Measurements from ENCODE around the gene ADRA2A. TPM values are rescaled to one million over a fixed set of nuclear protein-coding genes. Genes with fewer than 3 reads are reported as not detected.

ADRA2A gene
- total RNA-seq, 1 donor from 2014 or later = 0.07 TPM

GRCh38 chr10:111076191-111076681 lies 593 bp upstream of the ADRA2A start:
- no peak overlapping the region for H3K27ac Mint-ChIP-seq (ENCODE audit: unreplicated experiment)
- H3K4me3 Mint-ChIP-seq (ENCODE audit: unreplicated experiment) = peak overlapping the region; percentile 67
- DNase-seq (ENCODE audit: low spot score) = no peak
- H3K36me3 Mint-ChIP-seq (ENCODE audit: low read depth) = no peaks in the 10 kb centered on the region
- peaks cover 12% of the 10 kb centered on the region for H3K4me1 Mint-ChIP-seq (ENCODE audit: low read depth)
- no peaks in the 10 kb centered on the region for H3K9me3 Mint-ChIP-seq (ENCODE audit: low read depth)
- TF ChIP-seq CTCF (IDR thresholded peaks at IDR 0.05) = peak; percentile 91
- H3K27me3 Mint-ChIP-seq (ENCODE audit: low read depth) = peaks cover 59% of the 10 kb centered on the region

GRCh38 chr10:111077479-111077784 lies 603 bp downstream of the ADRA2A start:
- no peak for DNase-seq (ENCODE audit: low spot score)
- Mint-ChIP-seq H3K27me3 (ENCODE audit: low read depth) (peaks cover 63% of the 10 kb centered on the region), H3K9me3 (ENCODE audit: low read depth) (no peaks in the 10 kb centered on the region), H3K36me3 (ENCODE audit: low read depth) (no peaks in the 10 kb centered on the region), H3K4me3 (ENCODE audit: unreplicated experiment) (peak overlapping the region; percentile 67), H3K27ac (ENCODE audit: unreplicated experiment) (no peak overlapping the region), H3K4me1 (ENCODE audit: low read depth) (peaks cover 12% of the 10 kb centered on the region)
- no peak for TF ChIP-seq CTCF (IDR thresholded peaks at IDR 0.05)

GRCh38 chr10:111077785-111078504 lies 1.1 kb downstream of the ADRA2A start:
- Mint-ChIP-seq H3K27me3 (ENCODE audit: low read depth) (peaks cover 62% of the 10 kb centered on the region), H3K27ac (ENCODE audit: unreplicated experiment) (no peak overlapping the region), H3K4me3 (ENCODE audit: unreplicated experiment) (peak overlapping the region; percentile 67), H3K36me3 (ENCODE audit: low read depth) (no peaks in the 10 kb centered on the region), H3K9me3 (ENCODE audit: low read depth) (no peaks in the 10 kb centered on the region), H3K4me1 (ENCODE audit: low read depth) (peaks cover 12% of the 10 kb centered on the region)
- DNase-seq (ENCODE audit: low spot score) = no peak
- no peak for TF ChIP-seq CTCF (IDR thresholded peaks at IDR 0.05)

GRCh38 chr10:111078505-111079185 lies 1.8 kb downstream of the ADRA2A start:
- peaks cover 12% of the 10 kb centered on the region for H3K4me1 Mint-ChIP-seq (ENCODE audit: low read depth)
- no peak for TF ChIP-seq CTCF (IDR thresholded peaks at IDR 0.05)
- no peak for DNase-seq (ENCODE audit: low spot score)
- H3K27me3 Mint-ChIP-seq (ENCODE audit: low read depth) = peaks cover 56% of the 10 kb centered on the region
- H3K4me3 Mint-ChIP-seq (ENCODE audit: unreplicated experiment) = no peak overlapping the region
- no peaks in the 10 kb centered on the region for H3K9me3 Mint-ChIP-seq (ENCODE audit: low read depth)
- no peak overlapping the region for H3K27ac Mint-ChIP-seq (ENCODE audit: unreplicated experiment)
- H3K36me3 Mint-ChIP-seq (ENCODE audit: low read depth) = no peaks in the 10 kb centered on the region

GRCh38 chr10:111079241-111079760 lies 2.5 kb downstream of the ADRA2A start:
- peak overlapping the region; percentile 4 for H3K4me3 Mint-ChIP-seq (ENCODE audit: unreplicated experiment)
- no peaks in the 10 kb centered on the region for H3K9me3 Mint-ChIP-seq (ENCODE audit: low read depth)
- no peaks in the 10 kb centered on the region for H3K36me3 Mint-ChIP-seq (ENCODE audit: low read depth)
- peaks cover 51% of the 10 kb centered on the region for H3K27me3 Mint-ChIP-seq (ENCODE audit: low read depth)
- no peak for DNase-seq (ENCODE audit: low spot score)
- no peak for TF ChIP-seq CTCF (IDR thresholded peaks at IDR 0.05)
- H3K4me1 Mint-ChIP-seq (ENCODE audit: low read depth) = peaks cover 12% of the 10 kb centered on the region
- H3K27ac Mint-ChIP-seq (ENCODE audit: unreplicated experiment) = no peak overlapping the region
